AG10803 (cell line): Measurements from ENCODE around the gene EMD.

Source experiments
- DNase-seq: peaks from one replicate; pipeline ENCODE4 v3.0.0; 2010; ENCODE audit warnings: low read depth
- H3K4me3 ChIP-seq: 2 replicates; pipeline ENCODE4 v1.5.1; 2011; ENCODE audit warnings: mild to moderate bottlenecking, low read length, control low read depth
- TF ChIP-seq, protein P1 (sequence below): conservative IDR thresholded peaks from 2 replicates; pipeline ENCODE4 v1.5.1; 2011; ENCODE audit warnings: mild to moderate bottlenecking, low read length, control low read depth, inconsistent platforms

The EMD gene

DNA sequence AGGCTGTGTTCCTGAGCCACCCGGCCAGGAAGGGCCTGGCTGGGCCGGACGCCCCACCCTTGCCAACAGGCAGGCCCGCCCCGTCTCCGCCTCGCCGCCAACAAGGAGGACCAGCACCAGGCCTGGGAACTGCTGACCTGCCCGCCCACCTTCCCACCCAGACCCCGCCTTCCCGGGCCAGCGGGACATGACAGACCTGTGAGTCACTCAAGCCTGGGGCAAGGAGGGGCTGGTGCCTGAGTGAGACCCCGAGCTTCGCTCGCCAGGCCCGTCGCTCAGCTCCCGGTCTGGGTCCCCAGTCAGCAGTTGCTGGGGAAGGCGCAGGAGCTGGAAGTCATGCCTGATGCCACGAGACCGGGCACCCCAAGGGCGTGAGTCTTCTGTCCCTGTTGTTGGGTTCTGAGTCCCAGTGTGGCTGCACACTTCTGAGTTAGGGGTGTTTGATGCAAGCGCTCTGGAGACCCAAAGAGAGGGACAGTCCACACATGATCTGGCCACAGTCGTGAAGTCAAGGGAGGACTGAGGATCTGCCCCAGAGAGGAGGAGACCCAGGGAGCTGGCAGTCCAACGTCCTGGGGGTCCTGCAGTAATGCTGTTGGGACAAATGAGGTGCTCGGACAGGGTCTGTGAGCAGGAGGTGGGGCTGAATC, 30.3 kb downstream of the EMD start, which contains the start of gene DNASE1L1:
TSS of gene DNASE1L1 (minus strand) at position 33 of the 650 bp plus-strand sequence. CDS start 3,686 bp downstream, outside the sequence.
- TF ChIP-seq, protein P1, sequence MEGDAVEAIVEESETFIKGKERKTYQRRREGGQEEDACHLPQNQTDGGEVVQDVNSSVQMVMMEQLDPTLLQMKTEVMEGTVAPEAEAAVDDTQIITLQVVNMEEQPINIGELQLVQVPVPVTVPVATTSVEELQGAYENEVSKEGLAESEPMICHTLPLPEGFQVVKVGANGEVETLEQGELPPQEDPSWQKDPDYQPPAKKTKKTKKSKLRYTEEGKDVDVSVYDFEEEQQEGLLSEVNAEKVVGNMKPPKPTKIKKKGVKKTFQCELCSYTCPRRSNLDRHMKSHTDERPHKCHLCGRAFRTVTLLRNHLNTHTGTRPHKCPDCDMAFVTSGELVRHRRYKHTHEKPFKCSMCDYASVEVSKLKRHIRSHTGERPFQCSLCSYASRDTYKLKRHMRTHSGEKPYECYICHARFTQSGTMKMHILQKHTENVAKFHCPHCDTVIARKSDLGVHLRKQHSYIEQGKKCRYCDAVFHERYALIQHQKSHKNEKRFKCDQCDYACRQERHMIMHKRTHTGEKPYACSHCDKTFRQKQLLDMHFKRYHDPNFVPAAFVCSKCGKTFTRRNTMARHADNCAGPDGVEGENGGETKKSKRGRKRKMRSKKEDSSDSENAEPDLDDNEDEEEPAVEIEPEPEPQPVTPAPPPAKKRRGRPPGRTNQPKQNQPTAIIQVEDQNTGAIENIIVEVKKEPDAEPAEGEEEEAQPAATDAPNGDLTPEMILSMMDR, result no peak
- DNase-seq, result peak; percentile 76
- H3K4me3 ChIP-seq, result peak within 1 kb of the TSS; percentile 55

DNA sequence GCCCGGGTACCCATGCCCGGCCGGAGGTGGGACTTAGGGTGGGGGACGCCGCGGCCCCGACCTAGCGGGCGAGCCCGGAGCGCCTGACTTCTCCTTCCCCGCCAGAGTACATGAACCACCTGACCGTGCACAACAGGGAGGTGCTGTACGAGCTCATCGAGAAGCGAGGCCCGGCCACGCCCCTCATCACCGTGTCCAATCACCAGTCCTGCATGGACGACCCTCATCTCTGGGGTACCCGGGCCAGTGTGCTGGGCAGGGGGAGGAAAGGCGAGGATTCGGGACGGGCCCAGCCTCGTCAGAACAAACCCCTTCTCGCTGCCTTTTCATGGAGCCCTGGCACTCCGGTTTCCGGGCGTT, 32.9 kb downstream of the EMD start:
- TF ChIP-seq, protein P1, result no peak
- peak; percentile 28 for DNase-seq
- peak overlapping the region; percentile 63 for H3K4me3 ChIP-seq

DNA sequence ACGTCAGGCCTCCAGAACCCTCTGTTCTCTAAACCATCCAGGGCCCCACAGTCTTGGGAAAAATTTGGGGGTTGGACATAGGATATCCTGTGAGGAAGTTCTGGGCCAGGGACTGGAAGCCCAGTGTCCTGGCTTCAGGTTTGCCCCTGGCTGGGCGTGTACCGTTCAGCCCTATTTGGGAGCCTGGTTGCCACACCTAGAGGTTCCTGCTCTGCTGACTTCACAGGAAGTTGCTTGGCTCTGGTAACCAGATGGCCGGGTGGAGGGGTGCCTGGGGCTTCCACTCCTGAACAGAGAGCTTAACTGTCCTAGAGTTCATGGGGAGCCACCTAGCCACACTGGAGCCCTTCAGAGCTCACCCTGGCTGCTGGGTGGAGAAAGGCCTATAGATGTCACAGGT, 33.4 kb downstream of the EMD start:
- TF ChIP-seq, protein P1, result no peak
- H3K4me3 ChIP-seq, result peak overlapping the region; percentile 63
- peak; percentile 17 for DNase-seq

DNA sequence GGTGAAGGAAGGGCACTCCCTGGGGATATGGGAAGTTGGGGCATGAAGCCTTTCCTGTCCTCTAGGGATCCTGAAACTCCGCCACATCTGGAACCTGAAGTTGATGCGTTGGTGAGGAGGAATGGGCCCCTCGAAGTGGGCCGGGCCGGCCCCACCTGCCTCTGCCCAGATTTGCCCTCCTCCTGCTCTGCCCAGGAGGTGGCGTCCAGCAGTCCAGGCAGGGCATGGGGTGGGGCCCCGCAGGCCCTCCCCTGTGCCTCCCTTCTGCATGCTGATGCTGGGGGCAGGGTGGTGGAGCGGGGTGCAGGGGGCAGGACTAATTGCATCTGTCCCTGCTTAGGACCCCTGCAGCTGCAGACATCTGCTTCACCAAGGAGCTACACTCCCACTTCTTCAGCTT, 34.0 kb downstream of the EMD start:
- no peak overlapping the region for H3K4me3 ChIP-seq
- DNase-seq, result no peak

DNA sequence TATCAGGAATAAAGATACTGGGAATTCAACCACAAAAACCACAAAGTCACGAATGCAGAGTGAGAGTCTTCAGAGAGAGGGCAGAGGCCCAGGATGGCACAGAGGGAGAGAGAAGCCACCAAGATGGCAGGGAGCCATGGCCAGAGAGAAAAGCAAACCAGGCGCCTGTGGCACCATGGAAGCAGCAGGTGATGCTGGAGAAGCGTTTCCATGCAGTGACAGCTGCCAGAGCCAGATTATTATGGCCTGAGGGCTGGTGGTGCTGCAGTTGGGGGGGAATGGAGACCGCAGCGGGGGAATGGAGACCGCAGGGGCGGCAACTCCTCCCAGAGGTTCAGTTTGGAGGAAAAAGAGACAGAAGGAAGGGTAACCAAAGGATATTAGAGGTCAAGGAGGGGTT, 38.1 kb downstream of the EMD start:
- no peak for DNase-seq

More for the DNA sequence above, 34.0 kb downstream of the EMD start:
- TF ChIP-seq, protein P1, result no peak

DNA sequence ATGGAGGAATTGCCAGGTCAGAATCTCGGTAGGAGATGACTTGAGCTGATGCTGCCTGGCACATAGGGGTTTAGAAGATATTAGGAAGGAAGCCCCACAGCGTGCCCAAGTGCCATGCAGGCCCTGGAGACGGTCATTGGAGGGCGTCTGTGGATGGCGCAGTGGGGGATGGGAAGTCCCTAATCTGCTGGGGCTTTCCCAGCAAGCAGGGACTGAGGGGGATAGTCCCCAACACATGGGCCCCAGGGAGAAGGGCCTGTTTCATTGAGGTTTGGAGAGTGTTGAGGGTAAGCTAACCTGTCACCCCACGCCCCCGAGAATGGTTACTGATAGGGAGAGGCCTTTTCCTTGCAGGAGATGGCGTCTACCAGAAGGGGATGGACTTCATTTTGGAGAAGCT, 40.1 kb downstream of the EMD start:
- TF ChIP-seq, protein P1, result no peak
- H3K4me3 ChIP-seq, result no peak overlapping the region
- DNase-seq, result no peak

More for the DNA sequence above, 38.1 kb downstream of the EMD start:
- no peak overlapping the region for H3K4me3 ChIP-seq
- TF ChIP-seq, protein P1, result no peak

DNA sequence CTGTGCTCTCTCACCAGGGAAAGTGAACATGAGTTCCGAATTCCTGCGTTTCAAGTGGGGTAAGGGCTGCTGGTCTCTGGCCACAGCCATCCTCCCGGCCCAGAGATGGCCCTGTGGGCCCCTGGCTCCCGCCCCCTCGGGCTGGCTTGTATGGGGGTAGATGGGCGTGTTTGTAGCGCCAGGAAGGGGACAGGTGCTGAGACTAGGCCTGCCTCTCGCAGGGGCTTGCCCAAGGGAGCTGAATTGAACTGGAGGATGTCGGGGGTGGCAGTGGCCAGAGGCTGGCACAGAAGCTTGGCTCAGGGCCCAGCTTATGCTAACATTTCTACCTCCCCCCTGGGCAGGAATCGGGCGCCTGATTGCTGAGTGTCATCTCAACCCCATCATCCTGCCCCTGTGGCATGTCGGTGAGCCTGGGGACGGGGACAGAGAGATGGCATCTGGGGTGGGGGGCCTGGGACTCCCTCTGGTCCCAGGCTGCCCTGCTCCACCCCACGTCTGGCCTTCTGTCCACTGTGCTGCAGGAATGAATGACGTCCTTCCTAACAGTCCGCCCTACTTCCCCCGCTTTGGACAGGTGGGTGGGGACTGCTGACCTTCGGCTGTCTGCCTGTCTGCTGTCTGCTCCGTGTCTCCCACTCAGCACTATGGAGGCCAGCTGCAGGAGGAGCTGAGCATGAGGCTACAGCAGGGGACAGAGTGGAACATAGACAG, 40.8 kb downstream of the EMD start:
- TF ChIP-seq, protein P1, result no peak
- H3K4me3 ChIP-seq, result no peak overlapping the region
- DNase-seq, result no peak
